Neuronal stem cell (in vitro differentiated cells): ENCODE measurements around the gene TBC1D25.
"Not testable (repeated sequence)": the region's sequence is repeated elsewhere in the genome, so short reads cannot be mapped to it uniquely, and the experiment has no call there.

Experiments
- DNase-seq: peaks from one replicate; pipeline ENCODE4 v3.0.0-alpha.2; 2013; ENCODE audit warnings: low spot score
- H2AFZ ChIP-seq: one replicate; pipeline ENCODE4 v1.6.1; 2013; ENCODE audit warnings: mild to moderate bottlenecking, low read length, inconsistent platforms
- H2AK5ac ChIP-seq: 2 replicates; pipeline ENCODE4 v1.6.1; 2013; ENCODE audit warnings: low read depth, mild to moderate bottlenecking, inconsistent platforms, low read length, moderate library complexity, mixed read lengths
- H2BK120ac ChIP-seq: 2 replicates; pipeline ENCODE4 v1.6.1; 2013; ENCODE audit warnings: low read depth, mild to moderate bottlenecking, inconsistent platforms, low read length, moderate library complexity, mixed read lengths
- H2BK12ac ChIP-seq: one replicate; pipeline ENCODE4 v1.6.1; 2013; ENCODE audit warnings: low read length, inconsistent platforms
- H2BK15ac ChIP-seq: 2 replicates; pipeline ENCODE4 v1.6.1; 2013; ENCODE audit warnings: mild to moderate bottlenecking, low read length, inconsistent platforms, mixed read lengths
- H2BK5ac ChIP-seq: one replicate; pipeline ENCODE4 v1.6.1; 2013; ENCODE audit warnings: inconsistent platforms, mild to moderate bottlenecking, low read length, moderate library complexity
- H3K14ac ChIP-seq: one replicate; pipeline ENCODE4 v1.6.1; 2013; ENCODE audit warnings: low read length, inconsistent platforms
- H3K18ac ChIP-seq: 2 replicates; pipeline ENCODE4 v1.6.1; 2013; ENCODE audit warnings: low read length, inconsistent platforms
- H3K23ac ChIP-seq: 2 replicates; pipeline ENCODE4 v1.6.1; 2013; ENCODE audit warnings: low read depth, mild to moderate bottlenecking, mixed read lengths, low read length, inconsistent platforms; ENCODE audit not compliant: poor library complexity
- H3K27ac ChIP-seq: replicated peaks from 3 replicates; pipeline ENCODE4 v1.5.1; 2013; ENCODE audit warnings: low read length, inconsistent platforms
- H3K27me3 ChIP-seq, 3 experiments: 2 replicates each; pipeline ENCODE4 v1.6.1; 2013; ENCODE audit warnings: low read length in 3 of 3, mild to moderate bottlenecking in 2 of 3, inconsistent platforms in 1 of 3, low read depth in 1 of 3, mixed read lengths in 1 of 3, moderate library complexity in 1 of 3; ENCODE audit not compliant: control insufficient read depth in 3 of 3, insufficient read depth in 3 of 3
- H3K36me3 ChIP-seq, 2 donors: replicated peaks in 1 of 2; 2 replicates each; pipeline ENCODE4 v1.6.1; 2013; ENCODE audit warnings: low read length in 2 of 2; ENCODE audit not compliant: control insufficient read depth in 2 of 2, insufficient read depth in 2 of 2
- H3K4ac ChIP-seq: 2 replicates; pipeline ENCODE4 v1.6.1; 2013; ENCODE audit warnings: inconsistent platforms, mild to moderate bottlenecking, low read length, moderate library complexity
- H3K4me1 ChIP-seq, 2 donors: 1 replicate in 1 of 2; 2 replicates in 1 of 2; pipeline ENCODE4 v1.6.1; 2013; ENCODE audit warnings: low read length in 2 of 2, low read depth in 1 of 2; ENCODE audit not compliant: control insufficient read depth in 2 of 2, insufficient read depth in 1 of 2
- H3K4me2 ChIP-seq: one replicate; pipeline ENCODE4 v1.6.1; 2013; ENCODE audit warnings: mild to moderate bottlenecking, low read length, inconsistent platforms; ENCODE audit not compliant: insufficient read depth, poor library complexity, severe bottlenecking
- H3K4me3 ChIP-seq, 2 donors: 2 replicates each; pipeline ENCODE4 v1.5.1; 2013; ENCODE audit warnings: low read length in 2 of 2, mild to moderate bottlenecking in 2 of 2, inconsistent platforms in 1 of 2, moderate library complexity in 1 of 2
- H3K79me1 ChIP-seq: one replicate; pipeline ENCODE4 v1.6.1; 2013; ENCODE audit warnings: low read depth, mild to moderate bottlenecking, inconsistent platforms, low read length, moderate library complexity
- H3K9ac ChIP-seq: one replicate; pipeline ENCODE4 v1.6.1; 2013; ENCODE audit warnings: mild to moderate bottlenecking, low read depth, low read length, inconsistent platforms; ENCODE audit not compliant: poor library complexity
- H3K9me3 ChIP-seq, 2 donors: replicated peaks in 1 of 2; 2 replicates each; pipeline versions ENCODE3 to v1.6.1; 2013; ENCODE audit warnings: low read length in 2 of 2, mild to moderate bottlenecking in 2 of 2, inconsistent platforms in 1 of 2, low read depth in 1 of 2, mixed read lengths in 1 of 2, moderate library complexity in 1 of 2; ENCODE audit not compliant: control insufficient read depth in 2 of 2, insufficient read depth in 1 of 2
- H4K8ac ChIP-seq: one replicate; pipeline ENCODE4 v1.6.1; 2013; ENCODE audit warnings: low read depth, mild to moderate bottlenecking, inconsistent platforms, low read length, moderate library complexity
- H4K91ac ChIP-seq: one replicate; pipeline ENCODE4 v1.6.1; 2013; ENCODE audit warnings: low read length, low read depth, mild to moderate bottlenecking, inconsistent platforms; ENCODE audit not compliant: poor library complexity
- WGBS, 2 donors: extraction: QIAGEN DNeasy Blood & Tissue Kit; methylation state at CpG; one replicate each; pipeline ENCODE4 v1.1.7; 2013; ENCODE audit warnings: missing lambda C conversion rate in 2 of 2, mixed read lengths in 1 of 2; ENCODE audit not compliant: insufficient read length in 2 of 2, insufficient replicate concordance in 1 of 2; ENCODE audit errors: extremely low coverage in 2 of 2; 5-methylcytosine and 5-hydroxymethylcytosine counted together

The TBC1D25 gene

DNA sequence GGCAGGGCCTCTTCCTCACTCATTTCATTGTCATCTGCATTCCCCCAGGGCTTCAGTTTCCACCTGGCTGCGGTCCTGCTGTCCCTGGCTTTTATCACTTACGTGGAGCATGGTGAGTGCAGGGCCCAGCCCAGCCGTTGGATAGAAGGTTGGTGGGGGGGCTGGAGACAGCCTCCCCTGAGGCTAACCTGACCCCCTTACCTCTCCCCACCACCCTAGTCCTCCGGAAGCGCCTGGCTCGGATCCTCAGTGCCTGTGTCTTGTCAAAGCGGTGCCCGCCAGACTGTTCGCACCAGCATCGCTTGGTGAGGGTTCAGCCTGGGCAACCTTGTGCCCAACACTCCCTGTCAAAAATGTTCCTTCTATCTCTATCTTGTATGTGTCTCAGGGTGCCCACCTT lies 23.7 kb upstream of the TBC1D25 start:
- Histone ChIP-seq H3K4me1 (no peaks in the 10 kb centered on the region), H2BK5ac (no peak overlapping the region), H3K4me3 (no peak overlapping the region), H3K4me2 (no peak overlapping the region), H2AK5ac (no peak overlapping the region), H2BK120ac (no peak overlapping the region), H3K9me3 (no peaks in the 10 kb centered on the region), H3K4ac (no peak overlapping the region), H2BK12ac (no peak overlapping the region), H3K27ac (no peak overlapping the region), H3K18ac (no peak overlapping the region), H4K8ac (no peak overlapping the region), H4K91ac (no peak overlapping the region), H2BK15ac (no peak overlapping the region), H3K36me3 (peaks cover 1 to 3% of the 10 kb centered on the region in 2 donors), H3K14ac (no peak overlapping the region), H3K23ac (no peak overlapping the region), H3K79me1 (no peaks in the 10 kb centered on the region), H3K9ac (no peak overlapping the region), H3K27me3 (no peaks in the 10 kb centered on the region), H2AFZ (no peak overlapping the region)
- no peak for DNase-seq
- no CpG with 5 or more reads among the region's 10 CpGs for WGBS, 2 donors

DNA sequence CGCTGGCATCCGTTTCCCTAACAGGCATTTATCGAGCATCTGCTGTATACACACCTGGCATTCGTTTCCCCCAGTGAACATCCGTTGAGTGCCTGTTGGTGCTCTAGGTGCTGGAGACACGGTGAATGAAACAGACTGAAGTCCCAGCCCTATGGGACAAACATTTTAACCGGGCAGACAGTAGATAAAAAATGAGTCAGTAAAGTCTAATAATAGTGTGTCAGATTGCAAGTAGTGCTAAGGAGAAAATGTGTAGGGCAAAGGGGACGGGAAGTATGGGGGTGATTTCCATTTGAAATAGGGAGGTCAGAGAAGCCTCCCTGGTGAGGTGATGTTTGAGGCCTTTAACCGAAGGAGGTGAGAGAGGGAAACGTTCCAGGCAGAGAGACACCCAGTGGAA lies 23.2 kb upstream of the TBC1D25 start:
- H2BK120ac ChIP-seq: no peak overlapping the region
- no peaks in the 10 kb centered on the region for H3K9me3 ChIP-seq
- H3K23ac ChIP-seq: no peak overlapping the region
- H3K14ac ChIP-seq: no peak overlapping the region
- no peak overlapping the region for H2AFZ ChIP-seq
- H3K79me1 ChIP-seq: no peaks in the 10 kb centered on the region
- no peak overlapping the region for H2BK5ac ChIP-seq
- no peak overlapping the region for H3K27ac ChIP-seq
- no peak overlapping the region for H2AK5ac ChIP-seq
- H3K4me2 ChIP-seq: no peak overlapping the region
- H2BK15ac ChIP-seq: no peak overlapping the region
- no peaks in the 10 kb centered on the region for H3K27me3 ChIP-seq
- H4K91ac ChIP-seq: no peak overlapping the region
- no peak overlapping the region for H3K4ac ChIP-seq
- no peak overlapping the region for H3K4me3 ChIP-seq
- DNase-seq: no peak
- no peak overlapping the region for H4K8ac ChIP-seq
- H2BK12ac ChIP-seq: no peak overlapping the region
- no peak overlapping the region for H3K18ac ChIP-seq
- no peaks in the 10 kb centered on the region for H3K4me1 ChIP-seq
- H3K36me3 ChIP-seq: peaks cover 1 to 3% of the 10 kb centered on the region in 2 donors
- no CpG with 5 or more reads among the region's 10 CpGs for WGBS, 2 donors
- no peak overlapping the region for H3K9ac ChIP-seq

DNA sequence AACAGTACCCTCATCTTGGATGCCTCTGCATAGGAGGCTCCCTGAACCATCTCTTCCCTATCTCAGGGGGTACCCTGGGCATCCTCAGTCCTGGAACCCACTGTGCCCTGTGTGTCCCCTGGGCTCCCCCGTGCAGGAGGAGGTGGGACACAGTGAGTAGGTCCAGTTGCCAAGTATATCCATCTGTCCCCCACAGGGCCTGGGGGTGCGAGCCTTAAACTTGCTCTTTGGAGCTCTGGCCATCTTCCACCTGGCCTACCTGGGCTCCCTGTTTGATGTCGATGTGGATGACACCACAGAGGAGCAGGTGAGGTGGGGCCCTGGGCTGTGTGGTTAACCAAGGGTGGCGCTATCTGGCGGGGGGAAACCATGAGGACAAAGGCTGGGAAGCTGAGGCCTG lies 22.5 kb upstream of the TBC1D25 start:
- H3K14ac ChIP-seq: no peak overlapping the region
- no peak overlapping the region for H3K4ac ChIP-seq
- no peak overlapping the region for H4K91ac ChIP-seq
- H3K18ac ChIP-seq: no peak overlapping the region
- no peak overlapping the region for H4K8ac ChIP-seq
- no peaks in the 10 kb centered on the region for H3K4me1 ChIP-seq
- H3K4me3 ChIP-seq: no peak overlapping the region
- H3K36me3 ChIP-seq: peaks cover 1 to 3% of the 10 kb centered on the region in 2 donors
- H3K27me3 ChIP-seq: no peaks in the 10 kb centered on the region
- no peak for DNase-seq
- no peak overlapping the region for H2BK12ac ChIP-seq
- WGBS, 2 donors: no CpG with 5 or more reads among the region's 5 CpGs
- no peak overlapping the region for H2BK5ac ChIP-seq
- H3K27ac ChIP-seq: no peak overlapping the region
- no peaks in the 10 kb centered on the region for H3K79me1 ChIP-seq
- H3K23ac ChIP-seq: no peak overlapping the region
- no peak overlapping the region for H3K9ac ChIP-seq
- H2BK15ac ChIP-seq: no peak overlapping the region
- no peak overlapping the region for H3K4me2 ChIP-seq
- H2AFZ ChIP-seq: no peak overlapping the region
- H2BK120ac ChIP-seq: no peak overlapping the region
- H3K9me3 ChIP-seq: no peaks in the 10 kb centered on the region
- H2AK5ac ChIP-seq: no peak overlapping the region

DNA sequence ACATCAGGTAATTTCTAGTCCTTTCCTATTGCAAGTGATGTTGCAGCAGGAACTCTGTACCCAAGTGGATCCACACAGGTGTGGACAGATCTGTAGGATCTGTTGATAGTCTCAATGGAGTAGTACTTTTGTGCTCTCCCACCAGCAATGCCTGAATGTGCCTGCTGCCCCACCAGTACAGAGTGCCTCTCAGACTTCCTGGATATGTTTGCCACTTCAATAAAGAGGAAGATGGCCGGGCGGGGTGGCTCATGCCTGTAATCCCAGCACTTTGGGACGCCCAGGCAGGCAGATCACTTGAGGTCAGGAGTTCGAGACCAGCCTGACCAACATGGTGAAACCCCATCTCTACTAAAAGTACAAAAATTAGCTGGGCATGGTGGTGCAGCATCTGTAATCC lies 20.0 kb upstream of the TBC1D25 start:
- WGBS, 2 donors: no CpG with 5 or more reads among the region's 4 CpGs

More for the DNA sequence above, 20.0 kb upstream of the TBC1D25 start:
- not testable (repeated sequence) for H3K9ac ChIP-seq, H3K9me3 ChIP-seq, H2AFZ ChIP-seq, H2BK12ac ChIP-seq, H3K4me1 ChIP-seq, H3K4me2 ChIP-seq, H3K4ac ChIP-seq, H3K27me3 ChIP-seq, DNase-seq, H3K79me1 ChIP-seq, H3K14ac ChIP-seq, H4K8ac ChIP-seq, H4K91ac ChIP-seq, H3K36me3 ChIP-seq, H3K27ac ChIP-seq, H3K4me3 ChIP-seq, H2BK120ac ChIP-seq, H2BK15ac ChIP-seq, H3K18ac ChIP-seq, H2AK5ac ChIP-seq, H2BK5ac ChIP-seq, H3K23ac ChIP-seq
